Heart right ventricle (tissue), 16 donors: ENCODE data around the gene CPB2. TPM values are rescaled to one million over a fixed set of nuclear protein-coding genes. Genes with fewer than 3 reads are reported as not detected.

Experiments used
- ATAC-seq, 8 donors: fragments of 200-7000 bp; cut with Tn5 transposase; one replicate each; pipeline ENCODE4 v1.9.1; 2020; ENCODE audit warnings: mild to moderate bottlenecking in 8 of 8, moderate library complexity in 8 of 8, moderate number of reproducible peaks in 1 of 8
- DNase-seq, 2 donors: peaks; one replicate each; pipeline ENCODE4 v3.0.0-alpha.2; 2020
- H3K27ac ChIP-seq, 10 donors: fragments of 200-600 bp; sonication (generic) in 2 of 10; one replicate each; pipeline versions ENCODE4 v1.5.0 to v1.8.0; 2020 to 2022; ENCODE audit warnings: mild to moderate bottlenecking in 3 of 10
- H3K27me3 ChIP-seq, 7 donors: fragments of 200-600 bp; one replicate each; pipeline ENCODE4 v1.8.0; 2021 to 2022; ENCODE audit warnings: mild to moderate bottlenecking in 2 of 7
- H3K36me3 ChIP-seq, 9 donors: fragments of 200-600 bp; sonication (generic) in 1 of 9; one replicate each; pipeline versions ENCODE4 v1.5.0 to v1.8.0; 2020 to 2022; ENCODE audit warnings: mild to moderate bottlenecking in 2 of 9
- H3K4me1 ChIP-seq, 9 donors: fragments of 200-600 bp; sonication (generic) in 1 of 9; one replicate each; pipeline versions ENCODE4 v1.5.0 to v1.8.0; 2020 to 2022; ENCODE audit warnings: mild to moderate bottlenecking in 4 of 9
- H3K4me3 ChIP-seq, 10 donors: fragments of 200-600 bp; sonication (generic) in 2 of 10; one replicate each; pipeline versions ENCODE4 v1.5.0 to v1.8.0; 2020 to 2022; ENCODE audit warnings: mild to moderate bottlenecking in 7 of 10, moderate library complexity in 2 of 10
- H3K9me3 ChIP-seq, 11 donors: fragments of 200-600 bp in 10 of 11; sonication (generic) in 2 of 11; one replicate each; pipeline versions ENCODE4 v1.5.0 to v1.8.0; 2013 to 2022; ENCODE audit warnings: mild to moderate bottlenecking in 2 of 11, control low read depth in 1 of 11, moderate library complexity in 1 of 11
- WGBS, 2 donors: extraction: QIAGEN DNeasy Blood & Tissue Kit; methylation state at CpG; one replicate each; pipeline ENCODE4 v1.1.7; 2013; ENCODE audit warnings: inconsistent platforms in 1 of 2; 5-methylcytosine and 5-hydroxymethylcytosine counted together
- intact Hi-C, 10 donors: fragments of 100-400 bp; cut with DNase I; formaldehyde crosslinking; loops; one replicate each; pipeline versions ENCODE4 v1.11.1 to v1.14.2; 2022
- polyA plus RNA-seq, 2 donors: library from polyadenylated mRNA; stranded (reverse); fragments of 200-250 nt; gene quantifications; one replicate each; pipeline ENCODE4 v1.2.3, GENCODE V29; 2013
- total RNA-seq, 10 donors: library from RNA; stranded (reverse); fragmentation: NEBNext Ultra II Directional in 3 of 10; extraction: Animal tissue kit (Norgen Biotek cat#: 25700) in 3 of 10; gene quantifications; one replicate each; pipeline versions ENCODE4 v1.2.1 to v1.2.4, GENCODE V29; 2021 to 2023
- TF ChIP-seq, protein P1 (sequence below), 9 donors: fragments of 200-600 bp; sonication (generic) in 2 of 9; IDR thresholded peaks; one replicate each; pipeline versions ENCODE4 v1.5.0 to v1.8.0; 2021 to 2022; ENCODE audit warnings: antibody characterized with exemption in 9 of 9, mild to moderate bottlenecking in 5 of 9, moderate library complexity in 1 of 9
- donor health status: Arrhythmogenic right ventricular cardiomyopathy.
- donor health status: ischemic (EF 13 %, LVEDD 7.1; RV severe dilation, severe dysfunction).
- donor health status: healthy with polysubstance abuse.
- donor health status: DM: no; HTN: yes; CAD: no.
- donor health status: DM: no; HTN: no; CAD: no.
- donor health status: ischemic (EF 25% LVEDD 6.9; RV normal size, moderate dysfunction).
- donor health status: ischemic (EF 25% LVEDD 5.7; RV mildly dilated, moderate dysfunction).
- donor health status: healthy.
- donor health status: DM: yes; HTN: yes; CAD: no.
- donor health status: Ischemic cardiomyopathy.
- donor health status: ischemic (EF 35%, LVEDD 5.7; RV mildly dilated, moderate dysfunction).
- donor health status: nonischemic (EF 11% LVEDD 7.7; RV severe dilation, severe dysfunction).
- donor health status: DM: yes; HTN: yes; CAD: no.
- donor health status: PGD.
- donor health status: ischemic (EF 29% LVEDD 5.4; RV normal size, mild dysfunction).
- donor health status: nonischemic (EF 23%, LVEDD 6.1; RV moderate dilation, normal function).

CPB2 gene
- total and polyA plus RNA-seq, 12 donors = not detected

- DNase-seq = no peak
- Histone ChIP-seq H3K27me3 (peaks cover 0 to 3% (median 0%) of the 10 kb centered on the region in 7 donors), H3K4me3 (no peak overlapping the region), H3K27ac (no peak overlapping the region), H3K36me3 (no peaks in the 10 kb centered on the region), H3K4me1 (no peaks in the 10 kb centered on the region), H3K9me3 (no peaks in the 10 kb centered on the region)
- intact Hi-C loops = no loop called here
- no peak for ATAC-seq
- WGBS, 2 donors = 89 to 93% methylated on average over 12 of the region's 12 CpGs
- TF ChIP-seq, protein P1, sequence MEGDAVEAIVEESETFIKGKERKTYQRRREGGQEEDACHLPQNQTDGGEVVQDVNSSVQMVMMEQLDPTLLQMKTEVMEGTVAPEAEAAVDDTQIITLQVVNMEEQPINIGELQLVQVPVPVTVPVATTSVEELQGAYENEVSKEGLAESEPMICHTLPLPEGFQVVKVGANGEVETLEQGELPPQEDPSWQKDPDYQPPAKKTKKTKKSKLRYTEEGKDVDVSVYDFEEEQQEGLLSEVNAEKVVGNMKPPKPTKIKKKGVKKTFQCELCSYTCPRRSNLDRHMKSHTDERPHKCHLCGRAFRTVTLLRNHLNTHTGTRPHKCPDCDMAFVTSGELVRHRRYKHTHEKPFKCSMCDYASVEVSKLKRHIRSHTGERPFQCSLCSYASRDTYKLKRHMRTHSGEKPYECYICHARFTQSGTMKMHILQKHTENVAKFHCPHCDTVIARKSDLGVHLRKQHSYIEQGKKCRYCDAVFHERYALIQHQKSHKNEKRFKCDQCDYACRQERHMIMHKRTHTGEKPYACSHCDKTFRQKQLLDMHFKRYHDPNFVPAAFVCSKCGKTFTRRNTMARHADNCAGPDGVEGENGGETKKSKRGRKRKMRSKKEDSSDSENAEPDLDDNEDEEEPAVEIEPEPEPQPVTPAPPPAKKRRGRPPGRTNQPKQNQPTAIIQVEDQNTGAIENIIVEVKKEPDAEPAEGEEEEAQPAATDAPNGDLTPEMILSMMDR (IDR thresholded peaks at IDR 0.05) = no peak
Observed at GRCh38 chr13:46086985-46087384, 17.8 kb downstream of the CPB2 start.

DNA sequence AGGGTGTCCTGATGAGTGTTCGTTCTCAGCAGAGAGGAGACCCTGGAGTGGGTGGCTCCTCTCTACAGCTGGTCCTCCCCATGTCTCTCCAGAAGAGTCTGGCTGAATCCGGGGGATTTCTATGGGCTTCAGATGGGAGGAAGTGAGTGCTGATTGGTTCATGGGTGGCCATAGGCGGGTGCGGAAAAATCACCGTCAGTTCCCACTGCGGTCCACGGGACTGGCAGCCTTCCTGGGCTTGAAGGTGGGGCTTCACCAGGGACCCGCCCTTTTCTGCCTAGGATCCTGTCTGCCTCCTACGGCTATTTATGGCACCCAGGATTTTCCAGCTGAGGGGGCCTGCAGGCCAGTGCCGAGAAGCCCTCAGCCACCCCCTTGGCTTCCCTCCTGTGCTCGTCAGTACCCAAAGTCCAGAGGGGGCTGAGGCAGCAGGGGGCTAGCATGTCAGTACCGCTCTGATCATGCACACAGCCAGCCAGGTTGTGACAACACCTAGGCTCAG is 18.4 kb downstream of the CPB2 start:
- WGBS, 2 donors = 79 to 80% methylated on average over 12 of the region's 12 CpGs
- no peak overlapping the region for H3K4me3 ChIP-seq
- no peaks in the 10 kb centered on the region for H3K36me3 ChIP-seq
- H3K4me1 ChIP-seq = no peaks in the 10 kb centered on the region
- DNase-seq (no peak), ATAC-seq (no peak)
- no peaks in the 10 kb centered on the region for H3K9me3 ChIP-seq
- no peak overlapping the region for H3K27ac ChIP-seq
- intact Hi-C loops = no loop called here
- peaks cover 0 to 3% (median 0%) of the 10 kb centered on the region in 7 donors for H3K27me3 ChIP-seq
- TF ChIP-seq, protein P1 (IDR thresholded peaks at IDR 0.05) = no peak

GRCh38 chr13:46085737-46086136 is 19.1 kb downstream of the CPB2 start:
- 94 to 97% methylated on average over 13 of the region's 13 CpGs for WGBS, 2 donors
- no peaks in the 10 kb centered on the region for H3K36me3 ChIP-seq
- H3K9me3 ChIP-seq = no peaks in the 10 kb centered on the region
- H3K27ac ChIP-seq = no peak overlapping the region
- intact Hi-C loops = no loop called here
- DNase-seq (no peak), ATAC-seq (no peak)
- TF ChIP-seq, protein P1 (IDR thresholded peaks at IDR 0.05) = no peak
- peaks cover 0 to 3% (median 0%) of the 10 kb centered on the region in 7 donors for H3K27me3 ChIP-seq
- no peak overlapping the region for H3K4me3 ChIP-seq
- no peaks in the 10 kb centered on the region for H3K4me1 ChIP-seq

DNA sequence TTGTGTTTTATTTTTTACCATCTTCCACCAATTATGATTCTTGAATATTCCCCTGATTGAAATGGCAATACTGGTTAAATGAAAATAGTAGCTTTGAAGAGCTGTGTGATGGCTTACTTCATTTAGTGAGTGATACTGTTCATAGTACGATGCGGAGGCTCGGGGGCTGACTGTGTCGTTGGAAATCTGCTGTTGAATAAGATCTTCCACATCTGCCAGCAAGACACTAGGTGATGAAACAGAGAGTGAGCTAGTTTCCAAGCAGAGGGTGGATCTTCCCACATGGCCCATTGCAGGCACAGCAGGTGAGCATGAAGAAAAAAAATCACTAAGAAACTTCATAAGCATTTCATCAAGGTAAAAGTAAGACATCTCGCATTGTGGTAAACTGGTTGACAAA is 22.5 kb downstream of the CPB2 start:
- ATAC-seq (no peak), DNase-seq (no peak)
- Histone ChIP-seq H3K27ac (no peak overlapping the region), H3K27me3 (peaks cover 0 to 3% (median 0%) of the 10 kb centered on the region in 7 donors), H3K36me3 (no peaks in the 10 kb centered on the region), H3K9me3 (peaks cover 0 to 4% (median 0%) of the 10 kb centered on the region in 11 donors), H3K4me3 (no peak overlapping the region), H3K4me1 (no peaks in the 10 kb centered on the region)
- 86 to 90% methylated on average over 5 of the region's 5 CpGs for WGBS, 2 donors
- TF ChIP-seq, protein P1 (IDR thresholded peaks at IDR 0.05) = no peak
- intact Hi-C loops = no loop called here
